Measurements from ENCODE around the gene GRM7.

GRM7 gene

GRCh38 chr3:7305561-7305960 lies 444.6 kb downstream of the GRM7 start:
- DNase-seq (ENCODE audit: low spot score) = peak; percentile 12

DNA sequence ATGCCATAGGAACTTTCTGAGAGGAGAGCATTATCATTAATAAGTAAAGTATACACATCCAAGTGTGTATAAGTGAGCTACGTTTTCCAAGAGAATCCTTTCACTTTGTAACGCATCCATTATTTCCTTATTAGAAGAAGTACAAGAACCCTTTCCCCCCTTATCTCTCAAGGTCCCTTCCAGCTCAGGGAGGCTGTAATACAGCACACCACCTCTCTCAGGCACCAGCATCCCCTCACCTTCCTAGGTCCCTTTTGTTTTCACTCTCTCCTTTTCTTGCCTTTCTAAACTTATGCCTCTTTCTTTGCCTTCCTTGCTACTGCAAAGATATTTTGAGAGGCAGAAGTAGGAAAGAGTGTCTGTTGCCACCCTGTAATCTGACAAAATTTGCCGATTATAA lies 446.0 kb downstream of the GRM7 start:
- no peak for DNase-seq (ENCODE audit: low spot score)

DNA sequence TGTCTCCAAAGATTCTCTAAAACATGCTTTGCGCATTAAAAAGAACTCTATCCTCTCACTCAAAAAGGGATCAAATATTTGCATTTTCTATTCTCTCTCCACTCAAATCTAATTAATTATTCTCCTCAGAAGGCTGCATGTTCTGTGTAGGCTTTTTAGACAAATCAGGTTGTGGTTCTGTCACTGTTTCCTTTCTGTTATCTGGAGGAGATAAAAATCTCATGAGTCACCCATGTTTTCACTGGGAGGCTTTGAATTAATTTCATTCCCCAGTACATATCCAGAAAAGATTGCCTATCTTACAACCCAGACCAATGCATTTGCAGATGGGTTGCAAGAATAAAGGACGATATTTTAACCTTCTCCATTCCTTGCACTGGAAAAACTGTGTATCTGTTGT lies 446.5 kb downstream of the GRM7 start:
- DNase-seq (ENCODE audit: low spot score) = no peak

DNA sequence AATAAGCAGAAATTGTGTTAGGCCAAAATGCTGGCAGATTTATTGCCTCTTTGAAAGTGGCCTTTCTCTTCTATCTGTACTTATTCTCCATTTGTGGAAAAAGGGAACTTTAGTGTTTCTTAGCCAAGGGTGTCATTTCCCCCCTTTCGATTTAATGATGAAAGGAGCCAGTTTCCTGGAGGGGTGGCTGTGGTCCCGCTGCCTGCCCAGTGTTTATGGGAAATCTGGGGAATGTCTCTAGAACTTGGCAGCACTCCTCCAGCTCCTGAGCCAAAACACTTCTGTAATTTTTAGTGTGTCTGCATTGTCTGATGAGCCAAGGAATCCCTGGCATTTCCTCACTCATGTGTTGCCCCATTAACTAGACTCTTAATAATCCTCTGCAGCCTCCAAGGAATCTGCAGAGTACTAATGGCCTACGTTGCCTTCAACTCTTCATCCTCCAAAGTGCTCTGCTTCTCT lies 448.8 kb downstream of the GRM7 start:
- DNase-seq (ENCODE audit: low spot score) = no peak

DNA sequence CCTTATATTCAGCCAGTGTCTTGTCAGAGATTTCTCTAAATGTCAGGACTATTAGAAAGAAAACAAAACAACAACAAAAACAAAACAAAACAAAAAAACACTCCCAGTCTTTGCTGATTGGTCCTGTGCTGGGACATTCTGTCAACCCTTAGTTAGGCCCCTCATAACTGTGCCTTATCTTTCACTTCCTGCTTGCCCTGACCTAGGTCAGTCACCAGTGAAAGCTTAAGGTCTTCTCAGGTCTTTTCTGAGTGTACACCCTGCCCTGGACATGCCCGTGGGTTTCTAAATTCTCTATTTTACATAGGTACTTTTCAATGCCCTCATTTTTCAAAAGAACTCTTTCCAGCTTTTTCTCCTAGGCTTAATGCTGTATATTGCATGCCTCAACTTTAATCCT lies 454.1 kb downstream of the GRM7 start:
- DNase-seq (ENCODE audit: low spot score) = no peak

- DNase-seq (ENCODE audit: low spot score) = no peak
Observed at GRCh38 chr3:7322957-7323669, 462.2 kb downstream of the GRM7 start.

DNA sequence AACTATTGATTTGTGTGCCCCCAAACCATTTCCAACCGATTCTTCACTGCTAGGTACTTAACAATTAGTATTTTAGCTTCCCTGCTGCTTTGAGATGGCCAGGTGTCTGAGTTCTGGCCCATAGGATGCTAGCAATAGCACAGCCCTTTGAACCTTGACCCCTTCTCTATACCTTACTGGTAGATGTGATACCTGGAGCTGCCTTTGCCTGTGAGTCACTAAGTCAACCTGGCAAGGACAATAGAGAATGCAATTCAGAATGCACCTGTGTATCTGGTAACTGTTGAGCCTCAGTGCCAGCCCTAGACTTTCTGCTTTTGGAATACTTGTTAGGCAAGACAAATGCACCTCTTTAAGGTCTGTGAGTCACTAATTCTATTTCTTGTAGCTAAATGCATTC lies 467.4 kb downstream of the GRM7 start:
- DNase-seq (ENCODE audit: low spot score) = no peak

GRCh38 chr3:7332696-7333095 lies 471.8 kb downstream of the GRM7 start:
- DNase-seq (ENCODE audit: low spot score) = no peak

DNA sequence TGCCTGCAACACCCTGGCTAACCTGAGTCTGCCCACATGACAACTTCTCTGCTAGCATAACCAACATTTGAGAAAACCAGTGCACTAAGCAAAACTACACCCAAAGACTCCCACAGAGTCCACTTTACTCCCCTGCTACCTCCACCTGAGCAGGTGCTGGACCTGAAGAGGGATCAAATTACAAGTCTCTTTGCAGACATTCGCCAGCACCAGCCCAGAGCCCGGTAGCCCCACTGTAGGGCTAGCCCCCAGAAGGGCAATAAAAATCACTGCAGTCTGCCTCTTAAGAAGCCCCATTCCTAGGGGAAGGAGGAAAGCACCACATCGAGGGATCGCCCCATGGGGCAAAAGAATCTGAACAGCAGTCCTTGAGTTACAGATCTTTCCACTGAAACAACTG lies 472.2 kb downstream of the GRM7 start:
- no peak for DNase-seq (ENCODE audit: low spot score)

DNA sequence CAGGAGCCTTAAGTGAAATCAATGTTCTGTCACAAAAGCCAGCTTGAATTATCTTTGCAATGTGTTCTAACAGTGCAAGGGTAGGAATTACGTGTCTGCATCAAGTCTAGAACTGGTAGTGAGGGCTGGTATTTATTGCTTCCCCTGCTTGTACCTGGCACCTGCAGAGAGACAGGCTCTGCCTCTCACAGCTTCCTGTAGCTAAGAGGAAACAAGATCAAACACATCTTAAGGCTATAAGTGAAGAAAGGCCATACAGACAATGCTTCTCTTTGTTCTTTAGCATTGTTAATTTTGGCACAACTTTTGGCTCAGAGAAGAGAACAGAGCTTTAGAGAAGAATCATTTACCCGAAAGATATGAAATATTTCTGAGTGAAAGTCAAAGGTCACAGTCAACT lies 479.9 kb downstream of the GRM7 start:
- no peak for DNase-seq (ENCODE audit: low spot score)

DNA sequence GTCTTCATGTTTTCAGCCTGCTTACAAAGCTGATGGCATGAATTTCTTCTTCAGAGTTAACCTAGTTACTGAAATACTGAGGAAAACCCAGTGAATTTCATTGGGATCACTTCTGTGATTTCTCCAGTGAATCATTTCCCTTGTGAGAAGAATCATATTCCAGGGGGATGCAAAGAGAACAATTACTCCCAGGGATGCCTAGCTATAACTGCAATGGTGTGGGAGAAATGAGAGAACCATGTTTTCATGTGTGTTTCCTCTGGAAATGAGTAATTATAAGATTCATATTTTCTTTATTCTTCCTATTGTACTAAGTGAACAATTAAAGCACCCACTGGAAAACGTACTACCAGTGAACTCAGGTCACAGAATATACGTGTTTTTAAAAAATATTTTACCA lies 485.4 kb downstream of the GRM7 start:
- DNase-seq (ENCODE audit: low spot score) = no peak

- no peak for DNase-seq (ENCODE audit: low spot score)
Observed at GRCh38 chr3:7357101-7357500, 496.2 kb downstream of the GRM7 start.

GRCh38 chr3:7367968-7368367 lies 507.1 kb downstream of the GRM7 start:
- DNase-seq (ENCODE audit: low spot score) = no peak

DNA sequence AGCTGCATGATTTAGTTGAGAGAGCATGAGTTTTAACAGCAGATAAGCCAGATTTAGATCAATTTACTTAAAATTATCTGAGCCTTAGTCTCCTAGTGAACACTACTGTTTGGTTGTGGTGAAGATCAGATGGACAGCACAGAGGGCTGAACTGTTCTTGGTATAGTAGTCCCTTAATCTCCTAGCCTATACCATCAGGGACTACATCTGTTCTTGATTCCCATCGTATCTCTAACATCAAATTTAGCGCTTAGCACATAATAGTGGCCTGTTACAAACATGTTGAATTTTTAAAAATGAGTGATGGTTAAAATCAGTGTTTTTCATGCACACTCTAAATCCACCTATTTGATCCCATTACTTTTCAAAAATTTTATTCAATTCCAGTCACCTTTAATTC lies 507.7 kb downstream of the GRM7 start:
- peak; percentile 9 for DNase-seq (ENCODE audit: low spot score)

GRCh38 chr3:7371693-7372572 lies 511.0 kb downstream of the GRM7 start:
- DNase-seq (ENCODE audit: low spot score) = no peak

- DNase-seq (ENCODE audit: low spot score) = no peak
Observed at GRCh38 chr3:7377103-7377502, 516.2 kb downstream of the GRM7 start.

GRCh38 chr3:7381741-7382140 lies 520.8 kb downstream of the GRM7 start:
- no peak for DNase-seq (ENCODE audit: low spot score)

- no peak for DNase-seq (ENCODE audit: low spot score)
Observed at GRCh38 chr3:7382293-7383010, 521.5 kb downstream of the GRM7 start.

DNA sequence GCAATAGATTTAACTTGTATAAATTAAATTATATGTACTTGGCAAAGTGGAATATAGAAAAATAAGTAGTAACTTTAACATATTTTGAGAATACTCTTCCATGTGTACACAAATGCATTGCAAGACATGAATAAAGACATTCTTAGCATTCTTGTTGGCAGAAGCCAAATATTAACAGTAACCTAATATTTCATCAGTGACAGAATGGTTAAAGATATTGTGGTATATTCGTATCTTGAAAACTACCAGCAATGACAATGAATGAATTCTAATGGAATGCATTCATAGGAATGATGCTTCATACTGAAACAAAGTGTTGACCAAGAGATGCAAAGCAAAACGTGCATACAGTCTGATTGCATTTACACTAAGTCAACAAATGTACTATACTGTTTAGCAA lies 524.7 kb downstream of the GRM7 start:
- no peak for DNase-seq (ENCODE audit: low spot score)

DNA sequence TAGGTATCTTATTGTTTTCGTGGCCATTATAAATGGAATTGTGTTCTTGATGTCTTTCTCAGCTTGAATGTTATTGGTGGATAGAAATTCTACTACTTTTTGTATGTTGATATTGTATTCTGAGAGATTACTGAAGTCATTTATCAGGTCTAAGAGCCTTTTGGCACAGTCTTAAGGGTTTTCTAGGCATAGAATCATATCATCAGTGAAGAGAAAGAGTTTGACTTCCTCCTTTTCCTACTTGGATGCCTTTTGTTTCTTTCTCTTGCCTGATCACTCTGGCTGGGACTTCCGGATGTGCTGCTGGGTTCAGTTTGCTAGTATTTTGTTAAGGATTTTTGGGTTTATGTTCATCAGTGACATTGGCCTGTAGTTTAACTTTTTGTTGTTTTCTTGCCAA lies 527.1 kb downstream of the GRM7 start:
- no peak for DNase-seq (ENCODE audit: low spot score)

DNA sequence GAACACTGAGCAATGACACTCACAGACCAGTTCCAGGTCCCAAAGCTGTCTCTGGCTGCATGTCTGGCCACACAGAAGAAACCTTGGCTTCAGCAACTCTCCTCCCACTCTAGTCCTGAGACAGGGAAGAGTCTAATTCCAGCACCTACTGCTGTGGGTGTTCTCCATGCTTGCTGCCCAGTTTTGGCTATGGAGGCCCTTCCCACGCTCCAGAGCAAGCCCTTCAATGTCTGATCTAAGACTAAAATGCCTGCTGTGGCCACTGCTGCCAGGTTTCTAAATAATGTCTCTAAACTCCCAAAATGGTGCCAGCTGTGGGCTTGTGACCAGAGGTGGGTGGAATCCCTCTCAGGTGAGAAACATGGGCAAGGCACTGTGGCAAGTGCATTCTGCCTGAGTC lies 531.3 kb downstream of the GRM7 start:
- DNase-seq (ENCODE audit: low spot score) = no peak

DNA sequence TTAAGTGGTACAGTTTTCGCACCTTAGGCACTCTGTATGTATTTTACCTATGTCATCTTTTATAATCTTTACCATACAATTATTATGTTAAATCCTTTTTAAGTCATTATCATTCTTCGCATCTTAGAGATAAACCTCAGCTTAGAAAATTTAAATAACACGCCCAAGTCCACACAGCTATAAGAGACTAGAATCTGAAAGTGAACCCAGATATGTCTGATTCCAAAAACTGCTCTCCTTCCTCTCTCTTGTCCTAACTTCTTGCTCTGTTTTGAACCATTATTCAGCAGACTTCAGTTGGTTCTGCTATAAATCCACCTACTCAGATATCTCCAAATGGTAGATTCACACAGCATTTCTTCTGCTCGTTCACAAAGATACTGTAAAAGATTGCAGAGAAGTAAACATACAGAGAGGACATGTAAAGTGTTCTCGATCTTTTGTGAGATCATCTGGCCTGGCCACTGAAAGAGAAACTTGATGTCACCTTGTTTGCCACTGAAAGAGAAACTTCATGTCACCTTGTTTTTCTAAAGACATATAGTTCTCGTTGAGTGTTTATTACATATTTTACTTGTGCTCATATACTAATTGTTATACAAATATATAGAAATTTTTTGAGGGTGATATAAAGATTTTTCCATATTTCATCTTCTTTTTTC lies 533.2 kb downstream of the GRM7 start:
- DNase-seq (ENCODE audit: low spot score) = no peak
